ENCODE results near the gene INAFM2.

- TF ChIP-seq CTCF (IDR thresholded peaks at IDR 0.05) (peak in 1 of 6 experiments; percentile 7), POLR2A (IDR thresholded peaks at IDR 0.05) (no peak)
These were observed 16.1 kb downstream of the INAFM2 start for GRCh38 chr15:40339621-40339945.
